Breast epithelium (tissue), 3 donors: ENCODE results near the gene KIAA1217.

Experiments used
- CTCF ChIP-seq, 3 donors: fragments of 450-650 bp; IDR thresholded peaks; one replicate each; pipeline ENCODE4 v1.5.1; 2016 to 2017; ENCODE audit warnings: antibody characterized with exemption in 3 of 3, mild to moderate bottlenecking in 3 of 3, moderate library complexity in 3 of 3
- POLR2A ChIP-seq: fragments of 450-650 bp; IDR thresholded peaks from one replicate; pipeline ENCODE4 v1.6.1; 2016; ENCODE audit warnings: antibody characterized with exemption, mild to moderate bottlenecking, moderate library complexity

GRCh38 chr10:24419066-24419465 is 210.1 kb downstream of the KIAA1217 start:
- TF ChIP-seq CTCF (IDR thresholded peaks at IDR 0.05) (no peak), POLR2A (no peak)
